ENCODE measurements around the gene ZFYVE21. TPM values are rescaled to one million over a fixed set of nuclear protein-coding genes. Genes with fewer than 3 reads are reported as not detected.

Gene ZFYVE21
- total and polyA plus RNA-seq, 2 donors: 49.6 to 210 TPM

DNA sequence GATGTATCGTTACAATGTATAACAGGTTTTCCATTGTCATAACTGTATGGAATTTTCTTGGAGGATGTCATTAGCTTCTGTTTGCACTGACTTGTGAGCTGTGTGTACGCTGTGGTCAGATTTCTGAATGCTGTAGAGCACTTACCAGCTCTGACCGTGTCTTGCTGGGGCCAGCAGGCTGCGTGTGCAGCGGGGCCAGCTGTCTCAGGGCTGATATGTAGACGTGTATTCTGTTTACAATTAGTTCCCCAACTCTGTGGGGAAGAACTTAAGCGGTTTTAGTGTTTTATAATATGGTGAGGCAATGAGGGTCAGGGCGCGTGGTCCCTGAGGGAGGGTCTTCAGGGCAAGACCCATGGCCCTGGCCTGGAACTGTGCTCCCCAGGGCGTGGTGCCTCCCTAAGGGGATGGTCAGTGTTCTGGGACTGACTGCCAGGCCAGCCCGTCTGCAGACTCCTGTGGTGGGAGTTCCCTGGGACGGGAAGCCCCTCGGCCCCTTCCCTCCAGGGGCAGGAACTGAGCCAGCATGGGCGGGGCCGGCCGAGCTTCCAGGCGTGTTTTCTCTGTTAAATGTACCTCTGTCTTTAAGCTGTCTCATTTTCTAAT lies 19.0 kb upstream of the ZFYVE21 start:
- 15% methylated on average over 17 of the region's 17 CpGs for WGBS
- DNase-seq (ENCODE audit: extremely low spot score): no peak
- Histone ChIP-seq H3K36me3 (ENCODE audit: insufficient read depth) (no peaks in the 10 kb centered on the region), H3K4me1 (ENCODE audit: insufficient read depth) (no peaks in the 10 kb centered on the region), H3K27ac (ENCODE audit: low read depth) (peak overlapping the region; percentile 46), H3K4me3 (ENCODE audit: low read depth, low read length) (no peak overlapping the region)

DNA sequence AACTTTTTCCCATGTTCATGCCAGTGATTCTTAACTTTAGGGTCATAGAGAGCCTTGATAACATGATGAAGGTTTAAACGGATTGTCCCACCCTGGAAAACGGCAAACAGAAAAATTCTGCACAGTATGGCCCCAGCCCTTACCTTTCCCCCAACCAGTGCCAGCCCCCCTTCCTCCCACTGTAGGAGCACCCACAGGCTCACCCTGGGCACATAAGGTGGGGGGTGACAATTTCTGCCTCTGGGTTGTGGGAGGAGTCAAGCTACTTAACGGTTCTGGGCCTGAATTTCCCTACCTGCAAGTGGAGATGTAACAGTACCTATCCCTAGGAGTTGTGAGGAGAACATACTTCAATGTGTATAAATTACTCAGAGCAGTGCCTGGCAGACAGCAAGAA lies 18.4 kb upstream of the ZFYVE21 start:
- Histone ChIP-seq H3K36me3 (ENCODE audit: insufficient read depth) (no peaks in the 10 kb centered on the region), H3K4me1 (ENCODE audit: insufficient read depth) (no peaks in the 10 kb centered on the region), H3K4me3 (ENCODE audit: low read depth, low read length) (no peak overlapping the region), H3K27ac (ENCODE audit: low read depth) (no peak overlapping the region)
- 12% methylated on average over 3 of the region's 3 CpGs for WGBS
- DNase-seq (ENCODE audit: extremely low spot score): no peak

DNA sequence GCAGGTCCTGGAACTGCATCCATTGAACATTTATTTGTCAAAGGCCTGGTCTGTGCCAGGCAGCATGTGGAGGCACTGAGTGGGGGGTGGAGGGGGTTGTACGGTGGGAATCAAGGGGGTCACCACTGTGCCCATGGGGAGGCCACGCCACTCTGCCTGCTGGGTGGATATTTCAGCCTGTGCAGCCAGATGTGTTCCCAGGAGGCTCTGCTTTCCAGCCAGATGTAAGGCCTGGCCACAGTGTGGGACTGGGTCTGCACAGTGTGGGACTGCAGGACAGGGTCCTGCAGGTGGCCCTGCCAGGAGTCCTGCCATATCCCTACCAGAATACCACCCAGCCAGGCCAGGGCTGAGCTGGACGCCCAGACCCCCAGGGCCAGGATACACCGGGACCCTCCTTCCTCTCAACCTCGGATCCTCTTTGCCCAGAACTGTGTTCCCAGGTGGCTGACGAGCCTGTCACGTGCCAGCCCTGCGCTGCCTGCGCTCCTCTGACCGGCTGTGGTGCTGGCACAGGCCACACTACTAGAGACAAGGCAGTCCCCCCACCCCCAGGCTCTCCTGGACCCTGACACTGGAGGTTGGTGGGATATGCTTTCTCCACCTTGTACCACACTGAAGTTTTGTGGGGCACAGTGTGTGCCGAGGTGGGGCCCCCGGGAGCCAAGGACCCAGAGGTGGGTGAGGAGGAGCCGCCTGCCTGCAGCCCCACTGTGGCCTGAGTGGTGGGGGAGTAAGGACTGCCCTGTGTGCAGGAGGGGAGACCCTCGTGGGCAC lies 17.8 kb upstream of the ZFYVE21 start:
- Histone ChIP-seq H3K4me1 (ENCODE audit: insufficient read depth) (no peaks in the 10 kb centered on the region), H3K4me3 (ENCODE audit: low read depth, low read length) (no peak overlapping the region), H3K27ac (ENCODE audit: low read depth) (no peak overlapping the region), H3K36me3 (ENCODE audit: insufficient read depth) (no peaks in the 10 kb centered on the region)
- DNase-seq (ENCODE audit: extremely low spot score): no peak
- 80% methylated on average over 14 of the region's 14 CpGs for WGBS

- no peak for DNase-seq (ENCODE audit: extremely low spot score)
- 84% methylated on average over 33 of the region's 33 CpGs for WGBS
- H3K27ac ChIP-seq (ENCODE audit: low read depth): peak overlapping the region; percentile 79
These were observed 17.0 kb upstream of the ZFYVE21 start for GRCh38 chr14:103698380-103699260.

DNA sequence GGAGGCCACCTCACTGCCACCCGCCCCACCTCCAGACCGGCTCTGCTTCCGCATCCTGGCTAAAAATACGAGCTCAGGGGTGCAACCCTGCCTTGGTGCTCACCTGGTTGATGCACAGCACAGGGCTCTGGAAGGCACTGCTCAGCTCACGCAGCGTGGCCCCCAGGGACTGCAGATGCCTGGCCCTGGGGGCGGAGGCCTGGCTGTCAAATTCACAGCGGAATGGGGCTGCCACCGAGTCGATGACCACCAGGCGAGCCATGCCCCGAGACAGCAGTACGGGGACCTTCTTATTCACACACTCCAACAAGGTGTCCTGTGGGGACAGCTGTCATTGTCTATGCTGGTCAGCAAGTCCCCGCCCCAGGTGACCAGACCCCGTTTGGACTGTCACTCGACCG lies 16.3 kb upstream of the ZFYVE21 start:
- Histone ChIP-seq H3K4me1 (ENCODE audit: insufficient read depth) (no peaks in the 10 kb centered on the region), H3K36me3 (ENCODE audit: insufficient read depth) (no peaks in the 10 kb centered on the region), H3K27ac (ENCODE audit: low read depth) (no peak overlapping the region), H3K4me3 (ENCODE audit: low read depth, low read length) (no peak overlapping the region)
- DNase-seq (ENCODE audit: extremely low spot score): no peak
- 93% methylated on average over 17 of the region's 17 CpGs for WGBS

More at GRCh38 chr14:103698380-103699260, 17.0 kb upstream of the ZFYVE21 start:
- Histone ChIP-seq H3K36me3 (ENCODE audit: insufficient read depth) (no peaks in the 10 kb centered on the region), H3K4me1 (ENCODE audit: insufficient read depth) (no peaks in the 10 kb centered on the region), H3K4me3 (ENCODE audit: low read depth, low read length) (no peak overlapping the region)

DNA sequence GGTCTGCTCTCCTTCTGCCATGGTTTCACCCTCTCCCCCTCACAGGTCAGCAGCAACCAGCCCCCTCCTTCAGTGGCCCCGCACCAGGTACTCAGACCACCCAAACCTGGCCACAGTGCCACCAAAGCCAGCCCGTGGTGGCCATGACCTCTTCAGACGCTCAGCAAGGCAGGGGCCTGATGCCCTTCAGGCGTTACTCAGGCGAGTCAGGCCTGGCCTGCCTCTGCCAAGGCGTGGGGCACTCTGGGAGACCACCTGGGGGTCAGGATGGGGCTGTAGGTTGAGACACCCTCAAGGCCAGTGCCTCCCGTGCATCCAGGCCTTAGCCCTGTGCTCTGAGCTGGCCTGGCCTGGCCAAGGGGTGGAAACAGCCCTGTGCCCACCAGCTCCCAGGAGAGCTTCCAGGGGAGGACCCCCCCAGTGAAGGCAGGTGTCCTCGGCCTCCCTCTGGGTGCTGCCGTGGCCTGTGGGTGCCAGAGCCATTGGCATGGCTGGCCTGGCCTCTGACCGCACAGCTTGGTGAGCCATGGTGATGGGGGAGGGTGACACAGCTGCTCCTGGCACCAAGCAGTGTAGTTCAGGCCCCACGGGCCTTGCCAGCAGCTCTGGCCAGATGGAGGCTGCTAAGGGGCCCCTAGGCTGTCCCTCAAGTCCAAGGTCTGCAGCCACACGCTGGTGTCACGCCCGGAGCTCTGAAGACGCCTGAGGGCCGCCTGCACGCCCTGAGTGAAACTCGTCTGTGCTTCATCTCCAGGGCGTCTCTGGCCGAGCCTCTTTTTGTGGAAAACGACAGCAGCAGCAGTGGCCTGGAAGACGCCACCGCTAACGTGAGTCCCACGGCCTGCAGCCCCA lies 15.5 kb upstream of the ZFYVE21 start:
- no peaks in the 10 kb centered on the region for H3K4me1 ChIP-seq (ENCODE audit: insufficient read depth)
- H3K27ac ChIP-seq (ENCODE audit: low read depth): no peak overlapping the region
- 90% methylated on average over 25 of the region's 25 CpGs for WGBS
- no peak overlapping the region for H3K4me3 ChIP-seq (ENCODE audit: low read depth, low read length)
- no peak for DNase-seq (ENCODE audit: extremely low spot score)
- H3K36me3 ChIP-seq (ENCODE audit: insufficient read depth): no peaks in the 10 kb centered on the region

- WGBS: 88% methylated on average over 21 of the region's 21 CpGs
- Histone ChIP-seq H3K4me1 (ENCODE audit: insufficient read depth) (no peaks in the 10 kb centered on the region), H3K36me3 (ENCODE audit: insufficient read depth) (no peaks in the 10 kb centered on the region), H3K27ac (ENCODE audit: low read depth) (no peak overlapping the region), H3K4me3 (ENCODE audit: low read depth, low read length) (no peak overlapping the region)
- no peak for DNase-seq (ENCODE audit: extremely low spot score)
These were observed 14.7 kb upstream of the ZFYVE21 start for GRCh38 chr14:103700753-103701490.

DNA sequence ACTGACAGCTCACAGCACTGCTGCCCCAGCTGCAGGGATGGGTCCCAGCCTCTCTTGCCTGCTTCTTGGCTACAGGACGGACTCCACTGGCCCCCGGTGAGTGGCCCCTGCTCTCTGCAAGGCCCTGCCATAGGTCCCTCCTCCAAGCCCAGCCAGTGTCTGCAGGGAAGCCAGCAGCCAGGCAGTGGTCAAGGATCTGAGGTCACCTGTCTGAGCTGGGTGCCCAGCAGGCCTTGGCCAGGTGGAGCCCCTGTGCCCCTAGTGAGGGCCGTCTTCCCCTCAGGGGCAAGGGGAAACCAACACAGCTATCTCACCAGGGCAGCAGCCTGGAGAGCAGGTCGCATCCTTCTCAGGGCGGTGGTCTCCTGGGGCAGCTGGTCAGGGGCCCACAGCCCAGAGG lies 13.5 kb upstream of the ZFYVE21 start:
- Histone ChIP-seq H3K4me3 (ENCODE audit: low read depth, low read length) (no peak overlapping the region), H3K27ac (ENCODE audit: low read depth) (no peak overlapping the region), H3K4me1 (ENCODE audit: insufficient read depth) (no peaks in the 10 kb centered on the region), H3K36me3 (ENCODE audit: insufficient read depth) (no peaks in the 10 kb centered on the region)
- no peak for DNase-seq (ENCODE audit: extremely low spot score)
- WGBS: 88% methylated on average over 5 of the region's 5 CpGs

DNA sequence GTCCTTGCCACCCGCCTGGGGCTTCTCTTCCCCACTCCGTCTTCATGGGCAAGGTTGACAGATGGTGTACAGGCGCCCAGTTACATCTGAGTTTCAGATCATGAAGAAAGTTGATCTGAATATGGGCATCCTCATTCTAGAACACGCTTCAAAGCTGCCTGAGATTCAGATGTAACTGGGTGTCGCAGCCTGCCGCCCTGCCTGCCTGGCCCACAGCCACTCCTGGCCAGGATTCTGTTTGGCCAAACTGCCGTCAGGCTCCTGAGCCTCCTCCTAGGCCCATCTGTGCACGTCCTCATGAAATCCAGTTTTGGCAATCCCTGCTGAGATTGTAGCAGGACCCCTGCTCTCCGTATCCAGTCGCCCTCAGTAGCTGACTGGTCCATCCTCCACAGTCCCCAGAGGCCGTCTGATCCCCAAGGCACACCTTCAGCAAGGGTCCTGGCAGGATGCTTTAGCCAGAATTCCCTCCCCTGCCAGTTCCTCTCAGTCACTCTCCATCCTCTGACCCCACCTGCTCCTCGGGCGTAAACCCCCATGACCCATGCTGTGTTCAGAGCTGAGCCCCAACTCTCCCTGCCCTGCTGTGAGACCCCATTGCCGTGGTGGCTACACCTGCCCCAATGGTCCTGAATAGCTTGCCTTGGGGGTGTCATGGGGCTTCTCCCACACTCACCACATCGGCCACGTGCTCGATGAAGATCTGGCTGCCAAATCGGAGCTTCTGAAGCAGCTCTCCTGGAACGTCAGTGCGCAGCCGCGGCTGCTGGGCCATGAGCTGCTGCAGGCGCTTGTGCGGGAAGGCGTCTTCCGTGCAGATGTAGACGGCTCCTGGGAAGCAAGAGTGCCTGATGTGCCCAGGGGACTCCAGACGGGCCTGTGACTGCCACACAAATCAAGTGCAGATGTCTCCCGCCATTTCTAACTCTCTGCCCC lies 12.8 kb upstream of the ZFYVE21 start:
- Histone ChIP-seq H3K4me3 (ENCODE audit: low read depth, low read length) (no peak overlapping the region), H3K36me3 (ENCODE audit: insufficient read depth) (no peaks in the 10 kb centered on the region), H3K27ac (ENCODE audit: low read depth) (no peak overlapping the region), H3K4me1 (ENCODE audit: insufficient read depth) (no peaks in the 10 kb centered on the region)
- 84% methylated on average over 29 of the region's 29 CpGs for WGBS
- DNase-seq (ENCODE audit: extremely low spot score): no peak

GRCh38 chr14:103703433-103704385 lies 11.9 kb upstream of the ZFYVE21 start:
- no peak for DNase-seq (ENCODE audit: extremely low spot score)
- H3K36me3 ChIP-seq (ENCODE audit: insufficient read depth): no peaks in the 10 kb centered on the region
- H3K4me3 ChIP-seq (ENCODE audit: low read depth, low read length): no peak overlapping the region
- WGBS: 78% methylated on average over 24 of the region's 24 CpGs
- H3K27ac ChIP-seq (ENCODE audit: low read depth): no peak overlapping the region
- H3K4me1 ChIP-seq (ENCODE audit: insufficient read depth): no peaks in the 10 kb centered on the region

- H3K4me1 ChIP-seq (ENCODE audit: insufficient read depth): no peaks in the 10 kb centered on the region
- H3K36me3 ChIP-seq (ENCODE audit: insufficient read depth): no peaks in the 10 kb centered on the region
- no peak for DNase-seq (ENCODE audit: extremely low spot score)
- WGBS: 69% methylated on average over 13 of the region's 13 CpGs
- no peak overlapping the region for H3K4me3 ChIP-seq (ENCODE audit: low read depth, low read length)
- H3K27ac ChIP-seq (ENCODE audit: low read depth): peak overlapping the region; percentile 92
These were observed 10.9 kb upstream of the ZFYVE21 start for GRCh38 chr14:103704708-103705107.

Measured in urinary bladder (tissue), 4 donors.